HepG2 (cell line): ENCODE results near the gene PLEKHA8. TPM values are rescaled to one million over a fixed set of nuclear protein-coding genes. Genes with fewer than 3 reads are reported as not detected.

ENCODE experiments used
- DBP ChIP-seq: sonication (generic); formaldehyde crosslinking; IDR thresholded peaks from 2 replicates; pipeline ENCODE4 v1.4.0; 2020; ENCODE audit warnings: missing genetic modification reagents; ENCODE audit errors: not compliant biosample characterization
- ETV6 ChIP-seq: sonication (generic); formaldehyde crosslinking; conservative IDR thresholded peaks from 2 replicates; pipeline ENCODE4 v1.4.0; 2020; ENCODE audit warnings: missing genetic modification reagents
- KLF9 ChIP-seq: IDR thresholded peaks from 2 replicates; pipeline ENCODE4 v1.6.1; 2016; ENCODE audit warnings: low read depth
- MAFG ChIP-seq: sonication (generic); formaldehyde crosslinking; IDR thresholded peaks from 2 replicates; pipeline ENCODE4 v1.5.1; 2020; ENCODE audit warnings: mild to moderate bottlenecking, missing genetic modification reagents
- REST ChIP-seq, 2 experiments: IDR thresholded peaks; 2 replicates each; pipeline ENCODE4 v1.6.1; 2011 to 2012; ENCODE audit warnings: low read length in 2 of 2, borderline replicate concordance in 1 of 2, low read depth in 1 of 2, mild to moderate bottlenecking in 1 of 2, moderate library complexity in 1 of 2
- RFX5 ChIP-seq: IDR thresholded peaks from 2 replicates; pipeline ENCODE4 v1.6.1; 2011; ENCODE audit warnings: low read depth, low read length, improper control_type of control experiment
- SNAPC4 ChIP-seq: sonication (generic); formaldehyde crosslinking; IDR thresholded peaks from 2 replicates; pipeline ENCODE4 v1.4.0; 2020; ENCODE audit warnings: mild to moderate bottlenecking, missing genetic modification reagents
- SPEN ChIP-seq: sonication (generic); formaldehyde crosslinking; IDR thresholded peaks from 2 replicates; pipeline ENCODE4 v1.5.1; 2020; ENCODE audit warnings: low read depth, mild to moderate bottlenecking, missing genetic modification reagents
- TFE3 ChIP-seq: IDR thresholded peaks from 2 replicates; pipeline ENCODE4 v1.6.1; 2016
- ZBTB4 ChIP-seq: sonication (generic); formaldehyde crosslinking; IDR thresholded peaks from 2 replicates; pipeline ENCODE4 v1.4.0; 2020; ENCODE audit warnings: missing genetic modification reagents, mild to moderate bottlenecking, borderline replicate concordance
- ZC3H13 ChIP-seq: sonication (generic); formaldehyde crosslinking; IDR thresholded peaks from 2 replicates; pipeline ENCODE4 v1.8.1; 2023; ENCODE audit warnings: mild to moderate bottlenecking, missing genetic modification reagents, moderate library complexity
- ZNF354B ChIP-seq: sonication (generic); formaldehyde crosslinking; IDR thresholded peaks from 2 replicates; pipeline ENCODE4 v1.8.0; 2022; ENCODE audit warnings: mild to moderate bottlenecking, missing genetic modification reagents
- ZNF619 ChIP-seq: sonication (generic); formaldehyde crosslinking; IDR thresholded peaks from 2 replicates; pipeline ENCODE4 v1.4.0; 2020; ENCODE audit warnings: mild to moderate bottlenecking, missing genetic modification reagents
- polyA plus RNA-seq, 8 experiments: library from polyadenylated mRNA; depleted of rRNA in 3 of 8; stranded (reverse) in 7 of 8; unstranded in 1 of 8; fragments of >200 nt; fragmentation: Illumina TruSeq in 4 of 8; extraction: Trizol in 4 of 8; gene quantifications; 2 replicates each; pipeline versions ENCODE4 v1.2.1 to v1.2.3, GENCODE V29; 2011 to 2016; ENCODE audit warnings: low read depth in 4 of 8, missing spikeins in 1 of 8, mixed read lengths in 1 of 8; ENCODE audit not compliant: insufficient read depth in 1 of 8
- total RNA-seq, 5 experiments: library from RNA; depleted of rRNA; stranded (reverse); fragments of >200 nt; fragmentation: Illumina TruSeq; extraction: Trizol; gene quantifications; 2 replicates each; pipeline ENCODE4 v1.2.3, GENCODE V29; 2016; ENCODE audit warnings: low read depth in 1 of 5

The PLEKHA8 gene
- total and polyA plus RNA-seq, 2 of the 13 experiments (the other 11 are each of a cell fraction or from before 2014, with no cell fraction given) = 12.5 to 26.4 TPM

- peak; percentile 26; the same call in 1 of the 2 replicates for TF ChIP-seq RFX5
- TF ChIP-seq SPEN = no peak
- no peak for TF ChIP-seq ETV6 (CRISPR knock-in tag)
- no peak; the same call in 1 of the 2 replicates for TF ChIP-seq KLF9 (CRISPR knock-in tag)
- TF ChIP-seq MAFG (CRISPR knock-in tag) = no peak
- TF ChIP-seq DBP (CRISPR knock-in tag) = no peak
- TF ChIP-seq SNAPC4 (CRISPR knock-in tag) = no peak
- no peak for TF ChIP-seq ZNF354B (CRISPR knock-in tag)
- no peak for TF ChIP-seq ZBTB4
- TF ChIP-seq ZC3H13 = no peak
- TF ChIP-seq REST (IDR thresholded peaks at IDR 0.05; ENCODE audit: borderline replicate concordance in 1 of 2, low read depth in 1 of 2, low read length in 2 of 2) = no peak
- peak; percentile 51; the same call in 1 of the 2 replicates for TF ChIP-seq TFE3 (CRISPR knock-in tag)
- TF ChIP-seq ZNF619 (CRISPR knock-in tag) = no peak
Measured at GRCh38 chr7:30026229-30027064, 1.8 kb upstream of the PLEKHA8 start, which contains the start of gene FKBP14 (continued).
